ENCODE data around the gene FRMPD2. TPM values are rescaled to one million over a fixed set of nuclear protein-coding genes. Genes with fewer than 3 reads are reported as not detected.

FRMPD2 gene
- total and polyA plus RNA-seq, 3 donors from 2014 or later: 6.4 to 18.7 (median 8.3) TPM

DNA sequence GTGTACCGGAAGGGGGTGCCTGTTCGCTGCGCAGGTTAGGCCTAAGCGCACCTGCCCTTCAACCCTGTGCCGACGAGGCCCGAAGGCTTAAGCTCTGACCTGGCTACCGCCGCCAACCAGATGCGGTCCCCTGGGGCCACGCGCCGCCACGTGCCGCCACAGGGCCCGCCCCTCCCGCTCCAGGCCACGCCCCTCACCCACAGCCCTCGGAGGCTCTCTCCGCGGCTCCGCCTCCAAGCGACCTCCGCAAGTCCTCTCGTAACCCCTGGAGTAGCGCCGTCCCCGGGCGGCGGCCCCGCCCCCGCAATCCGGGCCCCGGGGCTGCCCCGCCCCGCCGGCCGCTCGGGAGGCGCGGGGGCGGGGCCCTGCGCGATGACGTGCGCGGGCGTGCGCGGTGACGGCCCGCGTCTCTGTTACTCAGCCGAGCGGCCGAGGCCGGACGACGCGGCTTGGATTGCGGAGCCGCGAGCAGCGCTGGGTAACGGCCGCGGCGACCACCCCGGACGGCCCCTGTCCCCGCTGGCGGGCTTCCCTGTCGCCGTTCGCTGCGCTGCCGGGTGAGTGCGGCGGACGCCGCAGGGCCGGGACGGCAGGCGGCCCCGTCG lies 31.9 kb upstream of the FRMPD2 start, which contains the start of gene MAPK8:
Gene MAPK8, plus strand, starts transcription at position 413 of the 605 bp plus-strand sequence. CDS start 94,984 bp downstream, outside the sequence.
- DNase-seq: peak; percentile 93
- intact Hi-C loops (cut with DNase I; ENCODE audit: low total_unique reads): no loop called here
- Histone ChIP-seq H3K4me1 (peaks cover 7% of the 10 kb centered on the region), H3K4me3 (peak within 1 kb of the TSS; percentile 86 to 97), H3K9me3 (no peaks in the 10 kb centered on the region), H3K36me3 (ENCODE audit: low read depth, missing control alignments) (no peaks in the 10 kb centered on the region), H3K27ac (peak within 1 kb of the TSS; percentile 90 to 97), H3K27me3 (no peaks in the 10 kb centered on the region)
- TF ChIP-seq, protein P1, sequence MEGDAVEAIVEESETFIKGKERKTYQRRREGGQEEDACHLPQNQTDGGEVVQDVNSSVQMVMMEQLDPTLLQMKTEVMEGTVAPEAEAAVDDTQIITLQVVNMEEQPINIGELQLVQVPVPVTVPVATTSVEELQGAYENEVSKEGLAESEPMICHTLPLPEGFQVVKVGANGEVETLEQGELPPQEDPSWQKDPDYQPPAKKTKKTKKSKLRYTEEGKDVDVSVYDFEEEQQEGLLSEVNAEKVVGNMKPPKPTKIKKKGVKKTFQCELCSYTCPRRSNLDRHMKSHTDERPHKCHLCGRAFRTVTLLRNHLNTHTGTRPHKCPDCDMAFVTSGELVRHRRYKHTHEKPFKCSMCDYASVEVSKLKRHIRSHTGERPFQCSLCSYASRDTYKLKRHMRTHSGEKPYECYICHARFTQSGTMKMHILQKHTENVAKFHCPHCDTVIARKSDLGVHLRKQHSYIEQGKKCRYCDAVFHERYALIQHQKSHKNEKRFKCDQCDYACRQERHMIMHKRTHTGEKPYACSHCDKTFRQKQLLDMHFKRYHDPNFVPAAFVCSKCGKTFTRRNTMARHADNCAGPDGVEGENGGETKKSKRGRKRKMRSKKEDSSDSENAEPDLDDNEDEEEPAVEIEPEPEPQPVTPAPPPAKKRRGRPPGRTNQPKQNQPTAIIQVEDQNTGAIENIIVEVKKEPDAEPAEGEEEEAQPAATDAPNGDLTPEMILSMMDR (IDR thresholded peaks at IDR 0.05): no peak
- TF ChIP-seq POLR2A (IDR thresholded peaks at IDR 0.05): peak; percentile 93
- WGBS, 2 donors: 1% methylated on average over 64 of the region's 86 CpGs; no CpG with 5 or more reads in 1 of the 2 donors

DNA sequence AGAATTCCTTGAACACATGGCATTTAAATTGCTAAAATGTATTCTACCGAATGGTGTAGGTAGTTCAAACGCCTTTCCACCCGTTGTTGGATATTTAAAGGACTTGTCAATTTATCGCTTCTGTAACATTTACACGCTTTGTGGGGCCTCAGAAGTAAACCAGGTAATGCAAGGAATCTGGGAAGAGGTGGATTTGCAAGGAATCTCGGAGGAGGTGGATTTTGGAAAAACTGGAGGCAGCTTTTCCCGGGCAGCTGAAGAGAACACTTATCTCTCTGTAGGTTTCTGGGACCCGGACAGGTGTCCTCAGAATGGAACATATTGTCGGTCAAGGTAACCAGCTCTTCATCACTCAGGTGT lies 31.4 kb upstream of the FRMPD2 start:
- peak overlapping the region; percentile 86 to 97 for H3K4me3 ChIP-seq
- intact Hi-C loops (cut with DNase I; ENCODE audit: low total_unique reads): no loop called here
- TF ChIP-seq, protein P1 (IDR thresholded peaks at IDR 0.05): no peak
- TF ChIP-seq POLR2A (IDR thresholded peaks at IDR 0.05): no peak
- no peaks in the 10 kb centered on the region for H3K9me3 ChIP-seq
- no peak for DNase-seq
- no peaks in the 10 kb centered on the region for H3K36me3 ChIP-seq (ENCODE audit: low read depth, missing control alignments)
- no peaks in the 10 kb centered on the region for H3K27me3 ChIP-seq
- peak overlapping the region; percentile 52 to 97 for H3K27ac ChIP-seq
- peaks cover 7% of the 10 kb centered on the region for H3K4me1 ChIP-seq
- WGBS, 2 donors: 40 to 47% methylated on average over 9 of the region's 9 CpGs

DNA sequence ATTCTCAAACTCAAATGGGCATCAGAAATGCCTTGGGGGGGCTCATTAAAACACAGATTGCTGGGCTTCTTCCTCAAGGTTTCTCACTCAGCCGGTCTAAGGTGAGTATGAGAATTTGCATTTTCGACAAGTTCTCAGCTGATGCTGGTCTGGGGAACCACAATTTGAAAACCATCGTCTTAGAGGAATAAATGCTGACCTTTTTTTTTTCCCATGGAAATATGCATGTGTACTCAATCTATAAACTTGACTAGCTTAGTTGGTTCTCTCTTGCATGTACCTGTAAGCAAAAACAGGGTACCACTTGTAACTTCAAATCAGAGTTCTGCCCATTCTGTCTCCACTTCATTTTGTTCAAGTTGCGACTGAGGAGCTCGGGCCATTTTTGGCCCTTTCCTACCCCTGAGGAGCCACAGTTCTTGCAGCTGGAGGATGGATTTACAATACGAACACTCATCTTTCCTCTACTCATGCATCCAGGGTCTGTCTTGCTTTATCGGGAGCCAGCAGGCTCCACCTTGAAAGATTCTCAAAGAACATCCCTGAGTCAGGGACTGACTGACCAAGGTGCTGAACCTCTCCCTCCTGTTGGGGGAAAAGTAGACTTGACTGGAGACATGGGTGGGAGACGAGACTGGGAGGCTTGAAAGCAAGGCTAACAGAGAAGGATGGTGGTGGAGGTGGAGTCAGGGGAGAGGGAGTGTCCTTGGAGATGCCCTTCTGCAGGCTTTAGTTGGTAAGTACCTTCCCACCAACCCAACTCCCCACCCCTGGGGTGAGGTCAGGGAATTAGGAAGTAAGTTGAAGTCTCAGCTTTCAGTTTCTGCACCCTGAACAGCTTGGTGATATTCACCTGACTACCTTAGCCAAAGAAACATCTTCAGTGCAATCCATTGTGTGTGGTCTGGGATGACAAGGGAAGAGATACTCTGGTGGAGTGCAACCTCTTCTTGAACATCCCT lies 28.3 kb upstream of the FRMPD2 start:
- no peak for DNase-seq
- peaks cover 3% of the 10 kb centered on the region for H3K4me1 ChIP-seq
- no peak overlapping the region for H3K4me3 ChIP-seq
- TF ChIP-seq, protein P1 (IDR thresholded peaks at IDR 0.05): no peak
- TF ChIP-seq POLR2A (IDR thresholded peaks at IDR 0.05): no peak
- WGBS, 2 donors: 90 to 92% methylated on average over 8 of the region's 8 CpGs
- no peak overlapping the region for H3K27ac ChIP-seq
- no peaks in the 10 kb centered on the region for H3K9me3 ChIP-seq
- intact Hi-C loops (cut with DNase I; ENCODE audit: low total_unique reads): no loop called here
- H3K36me3 ChIP-seq (ENCODE audit: low read depth, missing control alignments): no peaks in the 10 kb centered on the region
- H3K27me3 ChIP-seq: no peaks in the 10 kb centered on the region

DNA sequence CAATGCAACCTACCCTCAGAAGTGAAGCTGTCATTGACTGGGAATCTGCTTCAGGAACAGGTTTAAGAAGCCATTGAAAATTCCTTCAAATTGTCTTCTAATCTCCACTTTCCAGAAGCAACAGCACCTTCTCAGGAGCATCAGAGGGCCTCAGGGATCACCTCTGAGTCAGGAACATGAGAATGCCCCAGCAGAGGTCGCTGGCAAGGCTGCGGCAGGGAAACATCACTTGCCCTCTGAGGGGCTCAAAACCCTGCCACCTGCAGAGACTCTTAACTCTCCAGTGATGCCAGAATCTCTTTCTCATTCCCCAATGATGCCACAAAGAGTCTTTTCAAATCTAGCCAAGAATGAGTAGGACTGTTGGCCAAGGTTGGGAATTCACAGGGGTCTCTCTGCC lies 26.1 kb upstream of the FRMPD2 start:
- Histone ChIP-seq H3K4me1 (no peaks in the 10 kb centered on the region), H3K27ac (no peak overlapping the region), H3K36me3 (ENCODE audit: low read depth, missing control alignments) (no peaks in the 10 kb centered on the region), H3K27me3 (no peaks in the 10 kb centered on the region), H3K9me3 (no peaks in the 10 kb centered on the region), H3K4me3 (no peak overlapping the region)
- no peak for DNase-seq
- TF ChIP-seq POLR2A (IDR thresholded peaks at IDR 0.05): no peak
- TF ChIP-seq, protein P1 (IDR thresholded peaks at IDR 0.05): no peak
- 82 to 89% methylated on average over 2 of the region's 2 CpGs for WGBS, 2 donors
- intact Hi-C loops (cut with DNase I; ENCODE audit: low total_unique reads): no loop called here
